Upper lobe of left lung (tissue), 4 donors: ENCODE measurements around the gene FBRSL1.

Experiments used
- POLR2AphosphoS5 ChIP-seq, 2 donors: sonication (generic); formaldehyde crosslinking; IDR thresholded peaks; one replicate each; pipeline ENCODE4 v1.5.1; 2017; ENCODE audit warnings: antibody characterized with exemption in 2 of 2
- TF ChIP-seq, protein P1 (sequence below), 6 experiments: fragments of 450-650 bp in 4 of 6; fragments of 200-600 bp in 2 of 6; sonication (generic) in 2 of 6; IDR thresholded peaks; one replicate each; pipeline ENCODE4 v1.5.1; 2016 to 2019; ENCODE audit warnings: antibody characterized with exemption in 6 of 6

DNA sequence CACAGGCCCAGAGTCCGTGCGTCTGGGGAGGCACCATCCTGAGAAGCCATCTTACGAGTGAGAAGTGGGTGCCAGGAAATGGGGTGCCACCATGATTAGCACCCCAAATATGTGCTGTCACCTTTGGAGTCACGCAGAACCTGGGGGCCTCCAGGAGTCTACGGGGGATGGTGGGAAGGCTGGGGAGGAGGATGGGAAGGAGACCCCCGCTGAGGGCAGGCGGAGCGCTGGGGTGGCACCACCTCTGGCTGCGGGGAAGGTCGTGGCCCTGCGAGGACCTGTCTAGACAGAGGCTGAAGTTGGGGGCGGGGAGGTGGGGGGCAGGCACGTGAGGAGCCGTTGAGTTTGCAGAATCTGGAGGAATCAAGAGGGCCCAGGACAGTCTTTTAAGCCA, 42.6 kb upstream of the FBRSL1 start:
- TF ChIP-seq, protein P1, sequence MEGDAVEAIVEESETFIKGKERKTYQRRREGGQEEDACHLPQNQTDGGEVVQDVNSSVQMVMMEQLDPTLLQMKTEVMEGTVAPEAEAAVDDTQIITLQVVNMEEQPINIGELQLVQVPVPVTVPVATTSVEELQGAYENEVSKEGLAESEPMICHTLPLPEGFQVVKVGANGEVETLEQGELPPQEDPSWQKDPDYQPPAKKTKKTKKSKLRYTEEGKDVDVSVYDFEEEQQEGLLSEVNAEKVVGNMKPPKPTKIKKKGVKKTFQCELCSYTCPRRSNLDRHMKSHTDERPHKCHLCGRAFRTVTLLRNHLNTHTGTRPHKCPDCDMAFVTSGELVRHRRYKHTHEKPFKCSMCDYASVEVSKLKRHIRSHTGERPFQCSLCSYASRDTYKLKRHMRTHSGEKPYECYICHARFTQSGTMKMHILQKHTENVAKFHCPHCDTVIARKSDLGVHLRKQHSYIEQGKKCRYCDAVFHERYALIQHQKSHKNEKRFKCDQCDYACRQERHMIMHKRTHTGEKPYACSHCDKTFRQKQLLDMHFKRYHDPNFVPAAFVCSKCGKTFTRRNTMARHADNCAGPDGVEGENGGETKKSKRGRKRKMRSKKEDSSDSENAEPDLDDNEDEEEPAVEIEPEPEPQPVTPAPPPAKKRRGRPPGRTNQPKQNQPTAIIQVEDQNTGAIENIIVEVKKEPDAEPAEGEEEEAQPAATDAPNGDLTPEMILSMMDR (IDR thresholded peaks at IDR 0.05): no peak
- no peak for TF ChIP-seq POLR2AphosphoS5 (IDR thresholded peaks at IDR 0.05)
